NCI-H1436 treated with DMSO at 0.1 percent for 48 hours (cell line): ENCODE results near the gene CDC42EP3.

Experiments
- DNase-seq: peaks from one replicate; lab custom pipeline; 2025; lab: John Stamatoyannopoulos, UW

Gene CDC42EP3

GRCh38 chr2:37618326-37618725, 53.1 kb downstream of the CDC42EP3 start:
- DNase-seq = no peak

GRCh38 chr2:37617119-37617892, 54.1 kb downstream of the CDC42EP3 start:
- DNase-seq = no peak

GRCh38 chr2:37616677-37617005, 54.8 kb downstream of the CDC42EP3 start:
- no peak for DNase-seq

GRCh38 chr2:37615804-37616676, 55.4 kb downstream of the CDC42EP3 start:
- DNase-seq = no peak

GRCh38 chr2:37614061-37614738, 57.2 kb downstream of the CDC42EP3 start:
- DNase-seq = no peak

- no peak for DNase-seq
Measured at GRCh38 chr2:37612382-37612781, 59.1 kb downstream of the CDC42EP3 start.

- no peak for DNase-seq
Measured at GRCh38 chr2:37610638-37611289, 60.7 kb downstream of the CDC42EP3 start.

GRCh38 chr2:37609782-37610181, 61.7 kb downstream of the CDC42EP3 start:
- no peak for DNase-seq

GRCh38 chr2:37604716-37605115, 66.7 kb downstream of the CDC42EP3 start:
- DNase-seq = no peak

GRCh38 chr2:37602702-37603101, 68.7 kb downstream of the CDC42EP3 start:
- no peak for DNase-seq

GRCh38 chr2:37602040-37602439, 69.4 kb downstream of the CDC42EP3 start:
- DNase-seq = no peak

- DNase-seq = no peak
Measured at GRCh38 chr2:37601569-37601968, 69.9 kb downstream of the CDC42EP3 start.

GRCh38 chr2:37600735-37601134, 70.7 kb downstream of the CDC42EP3 start:
- DNase-seq = no peak

- DNase-seq = no peak
Measured at GRCh38 chr2:37599688-37600525, 71.5 kb downstream of the CDC42EP3 start.

GRCh38 chr2:37593694-37594093, 77.7 kb downstream of the CDC42EP3 start:
- no peak for DNase-seq

- no peak for DNase-seq
Measured at GRCh38 chr2:37593024-37593423, 78.4 kb downstream of the CDC42EP3 start.
